ENCODE data around the gene UBE2QL1.

UBE2QL1 gene

DNA sequence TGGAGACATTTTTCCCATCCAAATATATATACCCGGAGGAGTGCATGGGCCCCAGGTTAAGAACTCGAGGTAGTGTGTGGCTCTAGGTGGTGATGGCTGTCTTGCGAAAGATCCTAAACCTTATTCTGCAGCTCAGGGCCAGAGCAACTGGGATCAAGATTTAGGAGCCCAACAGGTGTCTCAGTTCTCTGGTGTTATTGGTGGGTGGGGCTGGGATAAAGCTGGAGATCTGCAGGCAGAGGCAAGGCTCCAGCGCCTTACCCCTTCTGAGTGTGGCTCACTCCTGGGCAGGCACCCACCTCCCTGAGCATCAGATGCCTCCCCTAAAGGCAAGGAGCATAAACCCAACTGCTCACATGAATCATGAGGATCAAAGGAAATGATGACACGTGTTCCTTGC is 11.2 kb downstream of the UBE2QL1 start:
- no peaks in the 10 kb centered on the region for H3K36me3 Mint-ChIP-seq
- H3K4me1 Mint-ChIP-seq: no peaks in the 10 kb centered on the region
- H3K27ac Mint-ChIP-seq: no peak overlapping the region
- H3K9me3 Mint-ChIP-seq: no peaks in the 10 kb centered on the region
- H3K27me3 Mint-ChIP-seq: peaks cover 21% of the 10 kb centered on the region
- H3K4me3 Mint-ChIP-seq: no peak overlapping the region

DNA sequence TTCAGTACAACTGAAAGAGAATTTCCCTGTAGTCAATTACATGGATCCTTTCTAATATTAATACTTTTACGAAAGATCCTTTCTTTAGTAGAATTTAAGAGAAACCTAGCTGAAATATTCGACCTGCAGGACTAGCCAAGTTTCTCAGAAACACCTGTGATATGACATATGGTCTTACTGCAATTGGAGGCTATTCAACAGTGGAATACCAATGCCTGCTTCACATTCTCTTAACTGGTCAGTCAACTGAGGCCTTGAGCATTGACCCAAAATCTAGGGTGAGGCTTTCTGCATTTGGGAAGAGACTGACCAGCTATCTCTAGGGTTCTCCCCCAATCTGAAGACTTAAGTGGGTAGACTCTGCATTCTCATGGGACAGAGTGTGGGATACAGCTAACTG is 12.3 kb downstream of the UBE2QL1 start:
- H3K4me1 Mint-ChIP-seq: no peaks in the 10 kb centered on the region
- peaks cover 15% of the 10 kb centered on the region for H3K27me3 Mint-ChIP-seq
- H3K36me3 Mint-ChIP-seq: no peaks in the 10 kb centered on the region
- H3K4me3 Mint-ChIP-seq: no peak overlapping the region
- H3K9me3 Mint-ChIP-seq: no peaks in the 10 kb centered on the region
- H3K27ac Mint-ChIP-seq: no peak overlapping the region

DNA sequence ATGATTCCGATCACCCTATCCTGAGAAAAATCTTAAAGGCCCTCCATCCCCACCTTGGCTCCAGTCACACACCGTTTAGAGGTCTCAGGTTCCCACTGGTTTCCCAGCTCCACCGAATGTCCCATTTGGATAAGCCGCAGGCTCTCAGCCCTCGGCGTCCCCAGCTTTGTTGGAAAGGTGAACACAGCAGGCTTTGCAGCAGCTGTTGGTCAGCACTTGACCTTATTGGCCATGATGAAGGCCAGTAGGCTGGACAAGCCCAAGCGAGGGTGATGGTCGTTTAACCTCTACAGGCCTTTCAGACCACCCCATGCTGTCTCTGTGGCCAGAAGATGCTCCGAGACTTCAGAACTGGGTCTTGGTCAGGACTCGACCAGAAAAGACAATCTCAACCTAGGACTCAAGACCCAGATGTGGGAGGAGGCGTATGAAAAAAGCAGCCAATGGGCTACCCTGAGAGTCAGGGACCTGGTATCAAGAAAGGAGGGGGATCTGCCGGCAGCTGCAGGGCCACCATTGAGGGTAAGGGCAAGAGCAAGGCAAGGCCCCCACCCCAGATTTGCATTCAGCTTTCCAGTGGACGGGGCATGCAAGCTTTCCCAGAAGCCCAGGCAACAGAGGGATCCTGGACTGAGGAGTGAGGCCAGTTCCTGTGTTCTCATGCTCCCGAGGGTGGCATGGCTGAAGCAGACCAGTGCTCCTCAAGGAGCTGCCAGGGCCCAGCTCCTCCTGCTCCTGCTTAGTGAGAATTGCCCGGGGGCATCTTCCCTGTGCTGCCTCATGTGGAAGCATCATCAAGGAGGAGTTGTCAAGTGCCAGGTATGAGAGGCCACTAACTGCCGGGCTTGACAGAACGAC is 13.4 kb downstream of the UBE2QL1 start:
- H3K4me1 Mint-ChIP-seq: no peaks in the 10 kb centered on the region

DNA sequence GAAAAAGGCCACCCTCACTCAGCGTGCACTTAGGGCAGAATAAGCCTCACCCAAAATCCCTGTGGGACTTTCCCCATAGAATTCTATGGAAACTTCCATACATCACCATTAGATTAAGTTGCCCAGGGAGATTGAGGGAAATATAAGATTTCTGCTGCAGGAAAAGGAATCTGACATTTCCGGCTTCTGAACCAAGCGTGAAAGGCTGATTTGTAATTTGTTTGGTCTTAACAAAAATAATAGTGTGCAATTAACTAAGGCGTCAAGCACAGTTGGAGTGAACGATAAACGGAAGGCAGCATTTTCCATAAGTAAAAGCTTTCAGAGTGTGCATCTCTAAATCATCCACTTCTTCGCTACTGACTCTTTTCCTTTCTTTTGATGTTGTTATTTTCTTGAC is 14.0 kb downstream of the UBE2QL1 start:
- H3K36me3 Mint-ChIP-seq: no peaks in the 10 kb centered on the region
- H3K9me3 Mint-ChIP-seq: no peaks in the 10 kb centered on the region
- no peak overlapping the region for H3K27ac Mint-ChIP-seq
- no peak overlapping the region for H3K4me3 Mint-ChIP-seq
- peaks cover 7% of the 10 kb centered on the region for H3K27me3 Mint-ChIP-seq
- H3K4me1 Mint-ChIP-seq: no peaks in the 10 kb centered on the region

More for the DNA sequence above, 13.4 kb downstream of the UBE2QL1 start:
- peaks cover 12% of the 10 kb centered on the region for H3K27me3 Mint-ChIP-seq
- no peak overlapping the region for H3K27ac Mint-ChIP-seq
- no peaks in the 10 kb centered on the region for H3K36me3 Mint-ChIP-seq
- H3K4me3 Mint-ChIP-seq: no peak overlapping the region
- H3K9me3 Mint-ChIP-seq: no peaks in the 10 kb centered on the region

DNA sequence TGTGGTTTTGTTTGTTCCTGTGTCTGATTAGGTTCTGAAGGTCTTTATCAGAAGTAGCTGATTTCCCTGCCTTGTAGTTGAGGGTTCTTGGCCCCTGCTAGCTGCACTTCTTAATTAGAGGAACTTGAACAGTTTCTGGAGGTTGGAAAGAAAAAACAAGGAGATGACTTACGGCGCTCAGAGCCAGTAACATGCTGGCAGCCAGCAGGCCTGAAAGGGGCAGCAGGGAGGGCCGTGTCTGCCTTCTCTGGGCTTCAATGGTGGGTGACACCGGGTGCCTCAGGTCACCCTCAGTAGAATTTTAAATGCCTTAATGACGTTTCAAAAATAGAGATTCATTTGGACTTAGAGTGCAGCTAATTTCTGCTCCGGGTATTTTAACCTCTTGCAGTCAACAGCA is 15.8 kb downstream of the UBE2QL1 start:
- Mint-ChIP-seq H3K4me3 (no peak overlapping the region), H3K27me3 (peaks cover 10% of the 10 kb centered on the region), H3K27ac (no peak overlapping the region), H3K4me1 (no peaks in the 10 kb centered on the region), H3K9me3 (no peaks in the 10 kb centered on the region), H3K36me3 (no peaks in the 10 kb centered on the region)

DNA sequence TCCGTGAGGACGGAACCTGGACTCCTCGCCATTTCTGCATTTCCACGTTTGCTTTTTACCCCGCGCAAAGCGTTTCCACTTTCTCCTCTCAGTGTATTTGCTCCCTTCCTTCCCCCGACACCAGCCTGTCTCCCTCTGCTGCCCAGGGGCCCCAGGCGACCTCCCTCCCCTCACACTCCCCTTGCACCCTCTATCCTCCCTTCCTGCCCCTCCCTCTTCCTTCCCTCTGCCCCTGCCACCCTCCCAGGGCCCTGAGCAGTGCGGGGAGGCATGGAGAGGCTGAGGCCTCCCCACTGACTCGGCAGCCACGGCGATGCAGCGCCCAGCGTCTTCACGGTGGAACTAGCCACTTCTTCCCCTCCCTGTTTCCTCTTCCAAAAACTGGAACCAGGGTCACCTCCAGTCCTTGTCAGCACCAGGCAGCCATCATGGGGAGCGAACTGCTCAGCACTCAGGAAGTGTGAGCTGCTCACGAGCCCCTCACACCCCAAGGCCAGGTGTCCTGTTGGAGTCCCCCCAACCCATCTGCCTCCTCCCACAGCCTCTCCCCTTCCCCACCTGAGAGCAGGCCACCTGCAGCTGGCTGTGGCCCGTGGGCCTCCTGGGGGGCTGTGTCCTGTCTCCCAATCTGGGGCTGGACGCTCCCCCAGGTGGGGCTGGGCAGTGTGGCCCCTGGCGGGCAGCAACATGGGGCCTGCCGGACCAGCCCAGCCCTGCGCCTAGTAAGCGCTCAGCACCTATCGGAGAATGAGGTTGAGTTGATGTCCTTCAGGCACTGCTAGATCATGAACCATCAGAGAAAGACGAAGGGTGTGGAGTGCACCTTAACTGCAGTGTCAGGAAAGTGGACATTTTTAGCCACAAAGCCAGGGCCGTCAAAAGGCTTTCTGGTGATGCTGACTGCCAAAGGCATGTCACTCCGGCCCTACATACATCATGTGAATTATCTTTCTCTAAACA is 17.5 kb downstream of the UBE2QL1 start:
- no peaks in the 10 kb centered on the region for H3K36me3 Mint-ChIP-seq
- H3K4me1 Mint-ChIP-seq: no peaks in the 10 kb centered on the region
- peaks cover 12% of the 10 kb centered on the region for H3K27me3 Mint-ChIP-seq
- no peaks in the 10 kb centered on the region for H3K9me3 Mint-ChIP-seq
- H3K4me3 Mint-ChIP-seq: no peak overlapping the region
- no peak overlapping the region for H3K27ac Mint-ChIP-seq

DNA sequence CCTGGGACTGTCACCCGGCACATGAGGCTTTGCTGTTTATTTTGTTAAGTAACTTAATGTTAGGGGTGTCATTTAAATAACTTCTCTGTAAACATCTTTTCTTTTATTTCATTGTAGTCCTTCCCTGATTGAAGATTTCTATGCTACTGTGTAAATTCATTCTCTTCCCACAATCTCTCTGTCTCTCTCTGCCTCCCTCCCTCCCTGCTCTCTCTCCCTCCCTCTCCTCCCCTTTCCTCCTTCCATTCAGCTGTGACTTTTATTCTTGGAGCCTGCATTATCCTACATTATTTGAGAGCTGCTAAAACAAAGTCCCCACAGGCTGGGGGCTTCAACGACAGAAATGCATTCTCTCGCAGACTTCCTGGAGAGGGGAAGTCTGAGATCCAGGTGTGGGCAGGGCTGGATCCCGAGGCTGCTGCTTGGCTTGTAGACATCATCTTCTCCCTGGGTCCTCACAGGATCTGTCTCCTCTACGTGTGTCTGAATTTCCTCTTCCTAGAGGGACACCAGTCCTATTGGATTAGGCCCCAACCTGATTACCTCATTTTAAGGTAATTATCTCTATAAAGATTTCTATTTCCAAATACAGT is 18.4 kb downstream of the UBE2QL1 start:
- H3K9me3 Mint-ChIP-seq: no peaks in the 10 kb centered on the region
- H3K4me1 Mint-ChIP-seq: no peaks in the 10 kb centered on the region
- H3K27ac Mint-ChIP-seq: no peak overlapping the region
- H3K4me3 Mint-ChIP-seq: no peak overlapping the region
- peaks cover 12% of the 10 kb centered on the region for H3K27me3 Mint-ChIP-seq
- no peaks in the 10 kb centered on the region for H3K36me3 Mint-ChIP-seq

DNA sequence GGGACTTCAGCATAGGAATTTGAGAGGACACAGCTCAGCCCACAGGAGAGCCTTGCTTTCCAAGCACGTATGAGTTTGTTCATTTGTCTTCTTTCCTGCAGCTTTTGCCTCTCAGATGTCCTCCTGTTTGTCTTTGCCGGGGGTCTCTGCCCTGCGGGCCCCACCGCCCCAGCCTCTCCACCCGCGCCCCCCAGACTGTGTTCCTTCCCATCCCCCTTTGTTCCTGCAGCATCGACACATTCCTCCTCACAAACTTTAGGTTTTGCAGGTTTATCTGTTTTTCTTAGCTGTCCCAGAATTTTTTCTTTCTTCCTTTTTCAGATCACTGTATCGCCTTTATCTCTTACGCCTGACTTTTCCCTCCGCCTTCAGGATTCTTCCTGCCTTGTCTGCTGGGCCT is 18.9 kb downstream of the UBE2QL1 start:
- no peaks in the 10 kb centered on the region for H3K4me1 Mint-ChIP-seq
- H3K27me3 Mint-ChIP-seq: peaks cover 12% of the 10 kb centered on the region
- no peaks in the 10 kb centered on the region for H3K36me3 Mint-ChIP-seq
- no peak overlapping the region for H3K27ac Mint-ChIP-seq
- no peak overlapping the region for H3K4me3 Mint-ChIP-seq
- no peaks in the 10 kb centered on the region for H3K9me3 Mint-ChIP-seq

DNA sequence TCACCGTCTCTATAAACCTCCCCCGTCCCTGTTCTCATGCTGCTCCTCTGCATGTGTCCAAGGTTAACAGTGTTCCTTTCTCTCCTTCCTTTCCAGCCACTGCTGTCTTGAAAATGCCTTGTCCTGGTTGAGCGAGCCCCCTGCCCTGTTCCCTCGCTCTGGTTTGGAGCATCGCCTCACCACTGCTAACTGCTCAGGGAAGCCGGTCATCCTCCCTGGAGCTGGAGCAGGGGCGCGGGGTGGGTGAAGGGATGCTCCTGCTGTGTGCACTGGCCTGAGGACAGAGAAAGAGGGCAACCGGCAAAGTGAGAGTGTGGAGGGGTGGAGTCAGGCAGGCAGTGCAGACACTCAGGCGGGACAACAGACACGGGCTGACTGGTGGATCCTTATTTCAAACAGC is 19.4 kb downstream of the UBE2QL1 start:
- peaks cover 8% of the 10 kb centered on the region for H3K27me3 Mint-ChIP-seq
- H3K9me3 Mint-ChIP-seq: no peaks in the 10 kb centered on the region
- no peaks in the 10 kb centered on the region for H3K36me3 Mint-ChIP-seq
- no peaks in the 10 kb centered on the region for H3K4me1 Mint-ChIP-seq
- no peak overlapping the region for H3K4me3 Mint-ChIP-seq
- H3K27ac Mint-ChIP-seq: no peak overlapping the region

DNA sequence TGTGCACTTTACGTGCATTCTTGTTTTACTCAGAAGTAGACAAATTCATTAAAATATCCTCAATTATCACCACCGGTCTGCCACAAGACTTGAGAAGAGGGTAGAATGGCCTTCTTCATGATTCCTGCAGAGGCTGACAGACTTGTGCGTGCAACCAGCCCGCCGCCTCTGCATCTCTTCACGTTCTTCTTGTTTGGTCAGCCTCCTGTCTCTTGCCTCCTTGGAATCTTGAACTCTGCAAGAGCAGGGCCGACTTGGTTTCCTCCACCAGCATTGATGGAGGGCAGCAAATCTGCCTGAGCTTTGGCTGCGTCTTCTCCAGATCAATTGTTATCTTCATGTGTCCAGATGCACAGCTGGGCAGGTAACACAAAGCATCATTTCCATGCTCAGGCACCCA is 20.2 kb downstream of the UBE2QL1 start:
- H3K27ac Mint-ChIP-seq: no peak overlapping the region
- no peaks in the 10 kb centered on the region for H3K9me3 Mint-ChIP-seq
- H3K36me3 Mint-ChIP-seq: no peaks in the 10 kb centered on the region
- H3K4me3 Mint-ChIP-seq: no peak overlapping the region
- no peaks in the 10 kb centered on the region for H3K4me1 Mint-ChIP-seq
- H3K27me3 Mint-ChIP-seq: peaks cover 8% of the 10 kb centered on the region

DNA sequence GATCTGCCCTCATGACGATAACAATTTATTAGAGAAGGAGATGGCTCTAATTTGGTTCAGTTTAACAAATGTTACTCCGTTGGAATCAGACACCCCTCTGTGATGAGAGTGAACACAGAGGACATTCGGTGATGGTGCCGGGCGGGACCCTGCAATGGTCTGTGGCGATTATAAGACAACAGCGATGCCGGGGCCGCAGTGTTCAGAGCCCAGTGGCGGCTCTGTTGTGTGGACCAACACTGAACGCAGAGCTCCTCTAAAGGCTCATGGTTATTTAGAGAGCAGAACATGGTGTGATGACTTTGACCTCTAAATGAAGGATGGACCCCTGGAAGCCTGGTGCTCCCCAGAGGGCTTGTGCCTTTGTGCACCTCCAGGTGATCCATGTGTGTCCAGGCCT is 21.2 kb downstream of the UBE2QL1 start:
- Mint-ChIP-seq H3K27ac (no peak overlapping the region), H3K4me1 (no peaks in the 10 kb centered on the region), H3K36me3 (no peaks in the 10 kb centered on the region), H3K27me3 (peaks cover 9% of the 10 kb centered on the region), H3K4me3 (no peak overlapping the region), H3K9me3 (no peaks in the 10 kb centered on the region)

DNA sequence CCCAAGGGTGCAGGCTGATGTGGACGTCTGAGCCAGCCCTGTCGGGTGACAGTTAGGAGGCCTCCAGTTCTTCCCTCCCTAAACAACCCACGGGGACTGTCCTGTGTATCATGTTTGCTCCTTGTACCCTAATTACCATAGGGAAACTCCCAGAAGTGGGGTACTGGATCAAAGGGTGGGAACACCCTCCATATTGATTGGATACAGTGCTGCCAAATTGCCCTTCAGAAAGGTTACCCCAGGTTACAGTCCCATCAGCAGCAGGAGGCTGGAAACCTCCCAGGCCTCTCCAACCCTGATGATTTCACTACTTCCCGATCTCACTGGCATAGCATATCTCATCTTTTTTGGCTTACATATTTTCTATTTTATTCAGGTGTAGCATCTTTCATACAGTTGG is 22.0 kb downstream of the UBE2QL1 start:
- H3K4me3 Mint-ChIP-seq: no peak overlapping the region
- no peaks in the 10 kb centered on the region for H3K4me1 Mint-ChIP-seq
- no peaks in the 10 kb centered on the region for H3K9me3 Mint-ChIP-seq
- no peaks in the 10 kb centered on the region for H3K36me3 Mint-ChIP-seq
- peaks cover 9% of the 10 kb centered on the region for H3K27me3 Mint-ChIP-seq
- no peak overlapping the region for H3K27ac Mint-ChIP-seq

DNA sequence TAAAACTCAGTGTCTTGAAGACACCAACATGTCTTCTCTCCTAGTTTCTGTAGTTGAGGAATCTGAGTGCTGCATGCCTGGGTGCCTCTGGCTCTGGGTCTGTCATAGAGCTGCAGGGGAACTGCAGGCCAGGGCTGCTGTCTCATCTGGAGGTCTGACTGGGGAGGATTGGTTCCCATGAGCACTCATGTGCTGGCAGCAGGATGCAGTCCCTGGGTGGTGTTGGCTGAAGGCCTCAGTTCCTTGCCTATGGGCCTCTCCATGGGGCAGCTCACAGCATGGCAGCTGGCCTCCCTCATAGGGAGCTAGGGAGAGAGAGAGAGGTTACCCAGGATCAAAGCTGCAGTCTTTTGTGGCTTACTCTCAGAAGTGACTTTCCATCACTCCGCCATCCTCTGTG is 22.6 kb downstream of the UBE2QL1 start:
- no peaks in the 10 kb centered on the region for H3K4me1 Mint-ChIP-seq
- no peaks in the 10 kb centered on the region for H3K9me3 Mint-ChIP-seq
- H3K4me3 Mint-ChIP-seq: no peak overlapping the region
- no peaks in the 10 kb centered on the region for H3K36me3 Mint-ChIP-seq
- no peak overlapping the region for H3K27ac Mint-ChIP-seq
- H3K27me3 Mint-ChIP-seq: peaks cover 9% of the 10 kb centered on the region

DNA sequence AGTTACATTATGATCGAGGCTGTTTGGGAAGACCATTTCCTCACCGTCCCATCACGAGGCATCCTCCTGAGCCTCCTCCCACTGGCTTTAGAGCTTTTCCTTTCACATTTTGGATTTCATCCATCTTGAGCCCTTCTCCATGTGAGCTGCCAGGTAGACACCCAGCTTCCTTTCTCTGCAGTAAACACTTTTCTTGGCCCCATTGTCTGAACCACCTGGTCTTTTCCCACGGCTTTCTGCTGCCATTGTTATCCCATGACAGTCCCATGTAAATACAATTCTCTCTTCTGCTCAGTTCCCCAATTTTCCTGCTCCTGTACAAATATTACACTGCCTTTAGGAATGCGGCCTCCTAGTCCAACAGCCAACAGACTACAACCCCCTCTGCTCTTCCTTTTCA is 24.1 kb downstream of the UBE2QL1 start:
- Mint-ChIP-seq H3K27ac (no peak overlapping the region), H3K9me3 (no peaks in the 10 kb centered on the region), H3K27me3 (peaks cover 6% of the 10 kb centered on the region), H3K4me3 (no peak overlapping the region), H3K4me1 (no peaks in the 10 kb centered on the region), H3K36me3 (no peaks in the 10 kb centered on the region)

DNA sequence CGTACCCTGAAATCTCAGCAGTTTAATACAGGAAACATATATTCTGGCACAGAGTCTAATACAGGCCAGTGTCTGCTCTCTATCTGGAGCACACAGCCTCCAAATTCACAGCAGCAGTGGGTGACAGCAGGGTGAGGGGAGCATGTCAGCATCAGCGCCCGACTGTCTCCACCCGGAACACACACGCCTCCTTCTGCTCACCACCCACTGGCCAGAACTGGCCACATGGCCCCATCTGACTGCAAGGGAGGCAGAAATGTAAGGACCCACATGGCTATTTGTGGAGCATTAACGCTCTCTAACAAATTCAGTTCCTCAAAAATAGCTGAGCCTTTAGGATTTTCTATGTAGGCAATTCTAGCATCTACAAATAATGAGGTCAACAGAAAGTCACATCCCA is 24.6 kb downstream of the UBE2QL1 start:
- no peak overlapping the region for H3K27ac Mint-ChIP-seq
- H3K4me1 Mint-ChIP-seq: no peaks in the 10 kb centered on the region
- no peaks in the 10 kb centered on the region for H3K9me3 Mint-ChIP-seq

More for the DNA sequence above, 24.6 kb downstream of the UBE2QL1 start:
- Mint-ChIP-seq H3K4me3 (no peak overlapping the region), H3K36me3 (no peaks in the 10 kb centered on the region), H3K27me3 (peaks cover 5% of the 10 kb centered on the region)
